Measurements from ENCODE around the gene SPACA7.
A peak's percentile ranks its signal among the peaks of the same experiment; 100 is the strongest.

SPACA7 gene, protein sequence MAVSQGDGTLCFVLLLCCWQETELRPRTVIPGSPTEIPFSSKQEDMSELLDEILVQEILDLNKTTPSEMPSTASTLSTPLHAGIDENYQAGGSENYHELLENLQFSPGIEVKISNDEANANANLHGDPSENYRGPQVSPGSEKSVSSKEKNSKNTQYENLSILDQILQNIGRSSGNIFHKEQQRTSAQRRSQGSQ

DNA sequence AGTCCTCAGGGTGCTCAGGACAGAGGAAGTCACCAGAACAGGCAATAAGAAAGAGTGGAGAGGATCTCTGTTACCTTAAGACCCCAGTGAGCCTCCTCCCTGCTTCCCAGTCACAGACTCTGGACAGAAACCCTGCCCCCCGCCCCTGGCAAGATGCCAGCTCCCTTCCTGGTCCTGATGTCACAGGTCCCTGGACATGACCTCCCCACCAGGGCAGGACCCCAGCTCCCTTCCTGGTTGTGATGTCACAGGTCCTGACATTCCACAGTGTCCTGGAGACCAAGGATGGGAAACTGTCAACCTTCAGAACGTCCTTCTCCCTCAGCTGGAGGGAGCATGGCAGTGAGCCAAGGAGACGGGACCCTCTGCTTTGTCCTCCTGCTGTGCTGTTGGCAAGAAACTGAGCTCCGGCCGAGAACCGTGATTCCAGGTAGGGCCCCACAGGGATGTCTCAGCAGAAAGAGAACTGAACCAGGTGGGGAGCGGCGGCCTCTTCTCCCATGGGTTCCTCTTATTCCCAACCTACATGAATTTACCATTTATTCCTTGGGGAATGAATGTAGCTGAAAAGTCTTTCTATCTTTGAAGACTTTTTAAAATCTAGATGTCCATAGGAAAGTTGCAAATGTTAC, at the start of gene SPACA7:
Gene SPACA7 (plus strand): TSS at position 306 of the 632 bp plus-strand sequence. CDS start 31 bp downstream, at position 337.
- no peak for DNase-seq

DNA sequence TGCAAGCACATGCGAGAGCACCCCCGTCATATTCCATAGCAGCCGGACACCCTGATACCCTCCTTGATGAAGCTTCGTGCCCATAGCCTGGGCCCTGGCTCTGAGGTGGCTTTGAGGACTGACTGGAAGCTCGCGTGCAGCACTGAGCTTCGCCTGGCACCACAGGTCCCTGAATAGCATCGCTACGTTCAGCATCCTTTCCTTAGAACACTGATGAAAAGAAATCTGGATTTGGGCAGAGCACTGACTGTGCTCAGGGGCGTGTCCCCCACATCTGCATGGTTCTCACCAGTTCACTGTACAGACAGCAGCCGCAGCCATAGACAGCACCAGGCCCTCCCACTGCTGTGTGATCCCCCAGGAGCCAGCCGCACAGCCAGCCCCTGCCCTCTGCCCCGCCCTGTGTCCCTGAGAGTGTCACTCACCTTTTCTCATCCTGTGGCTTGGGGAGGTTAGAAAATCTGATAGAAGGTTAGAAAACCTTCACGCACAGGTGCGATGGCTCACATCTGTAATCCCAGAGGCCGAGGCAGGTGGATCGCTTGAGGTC, 49.3 kb upstream of the SPACA7 start:
- no peak for DNase-seq

DNA sequence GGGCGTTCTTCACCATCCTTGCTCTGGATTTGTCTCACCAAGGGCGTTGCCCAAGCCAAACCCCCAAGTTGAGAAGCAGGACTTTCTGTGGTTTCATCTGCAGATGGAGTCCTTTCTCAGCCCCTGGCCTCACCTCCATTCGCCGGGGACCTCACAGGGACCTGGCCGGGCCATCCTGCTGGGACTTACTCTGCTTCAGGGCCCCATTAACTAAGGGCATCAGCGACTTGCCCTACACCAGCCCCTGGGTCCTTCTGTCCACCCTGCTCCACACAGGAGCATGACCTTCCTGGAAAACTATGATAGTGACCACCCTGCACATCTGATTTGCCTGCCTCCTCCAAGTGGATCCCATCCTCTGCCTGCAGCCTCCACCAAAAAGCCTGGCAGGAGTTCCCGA, 47.2 kb upstream of the SPACA7 start:
- no peak for DNase-seq

DNA sequence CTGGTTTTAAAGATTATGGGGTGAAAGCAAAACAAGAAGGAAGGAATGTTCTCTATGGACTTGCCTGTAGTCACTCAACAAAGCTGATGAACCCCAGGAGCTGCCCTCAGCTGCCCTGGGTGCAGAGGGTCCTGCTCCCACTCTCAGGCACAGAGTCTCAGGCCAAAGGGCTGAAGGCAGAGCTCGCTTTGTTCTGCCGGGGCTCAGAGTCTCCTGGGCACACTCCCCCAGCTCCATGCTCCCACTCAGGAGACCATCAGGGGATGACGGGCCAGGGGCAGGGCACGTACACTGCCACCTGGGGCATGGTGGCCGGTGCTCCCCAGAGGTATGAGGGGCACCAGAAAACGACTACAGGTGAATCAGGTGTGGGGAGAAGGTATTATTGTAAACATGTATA, 46.8 kb upstream of the SPACA7 start:
- no peak for DNase-seq

DNA sequence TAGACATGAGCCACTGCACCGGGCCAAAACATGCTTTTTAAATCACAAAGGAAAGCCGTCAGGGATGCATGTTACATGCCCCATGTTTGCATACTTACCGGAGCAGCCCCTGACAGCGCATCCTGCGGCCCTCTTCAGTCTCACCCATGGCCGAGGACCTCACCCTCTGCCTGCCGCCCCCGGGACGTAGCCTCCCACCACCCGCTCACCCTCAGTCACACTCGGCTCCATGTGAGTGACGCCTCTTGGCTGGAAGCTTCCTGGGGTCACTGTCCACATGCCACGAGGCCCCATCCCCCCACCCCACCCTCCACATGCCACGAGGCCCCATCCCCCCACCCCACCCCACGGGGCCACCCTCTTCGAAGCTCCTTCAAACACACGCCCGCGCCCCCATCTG, 46.1 kb upstream of the SPACA7 start:
- DNase-seq = no peak

DNA sequence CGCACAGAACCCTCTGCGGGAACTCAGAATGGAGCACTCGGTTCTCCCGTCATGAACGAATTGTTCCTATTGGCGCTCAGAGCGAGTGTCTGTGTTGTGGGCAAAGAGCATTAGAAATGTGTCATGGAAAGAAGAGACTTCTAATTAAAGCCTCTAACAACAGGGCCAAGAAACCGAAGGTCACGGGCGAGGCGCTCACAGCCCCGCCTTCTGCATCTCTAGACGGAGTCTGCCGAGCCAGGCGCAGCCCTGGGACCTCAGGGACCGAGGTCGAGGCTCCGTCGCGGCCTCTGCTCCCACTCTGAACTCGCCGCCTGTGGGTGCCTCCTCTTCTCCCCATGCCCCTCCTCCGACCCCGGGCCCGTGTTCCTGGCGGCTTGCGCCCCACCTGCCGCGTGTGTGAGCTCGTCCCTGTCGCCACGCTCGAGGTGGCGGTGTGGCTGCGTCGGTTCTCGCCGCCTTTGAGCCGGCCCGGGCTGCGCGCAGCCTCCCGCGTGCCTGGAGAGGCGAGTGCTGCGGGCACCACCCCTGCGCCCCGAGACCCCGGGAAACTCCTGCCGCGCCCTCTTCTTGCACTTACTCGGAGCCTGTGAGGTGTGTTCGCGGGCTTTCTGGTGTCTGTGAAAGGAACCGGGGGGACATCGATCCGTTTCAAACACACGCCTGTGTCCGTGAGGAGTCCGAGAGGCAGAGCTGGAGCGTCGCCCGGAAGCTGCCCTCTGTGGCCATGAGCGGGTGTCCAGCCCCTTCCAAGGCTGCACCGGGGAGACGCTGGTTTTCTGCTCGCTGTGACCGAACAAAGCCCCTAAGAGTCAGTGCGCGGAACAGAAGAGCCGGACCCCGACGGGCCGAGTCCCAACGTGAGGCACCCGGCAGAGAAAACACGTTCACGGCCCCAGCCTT, 45.4 kb upstream of the SPACA7 start:
- DNase-seq = no peak

DNA sequence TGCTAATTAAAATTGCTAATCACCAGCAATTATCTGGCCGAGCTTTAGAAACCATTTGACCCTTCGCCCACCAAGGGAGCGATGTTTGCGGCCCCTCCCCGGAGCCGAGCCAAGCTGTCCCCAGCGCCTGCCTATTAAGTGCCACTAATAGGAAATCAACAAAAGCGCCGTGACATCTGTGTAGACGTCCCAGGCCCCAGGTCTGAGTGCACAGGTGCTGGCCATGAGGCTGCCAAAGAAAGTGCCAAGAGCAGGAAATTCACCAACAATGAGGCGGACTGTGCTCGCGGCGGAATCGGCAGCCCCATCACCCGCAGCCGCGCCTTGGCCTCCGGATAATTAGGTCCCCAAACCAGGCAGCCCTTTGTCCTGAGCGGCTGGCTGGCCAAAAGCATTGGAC, 44.5 kb upstream of the SPACA7 start:
- DNase-seq = no peak

DNA sequence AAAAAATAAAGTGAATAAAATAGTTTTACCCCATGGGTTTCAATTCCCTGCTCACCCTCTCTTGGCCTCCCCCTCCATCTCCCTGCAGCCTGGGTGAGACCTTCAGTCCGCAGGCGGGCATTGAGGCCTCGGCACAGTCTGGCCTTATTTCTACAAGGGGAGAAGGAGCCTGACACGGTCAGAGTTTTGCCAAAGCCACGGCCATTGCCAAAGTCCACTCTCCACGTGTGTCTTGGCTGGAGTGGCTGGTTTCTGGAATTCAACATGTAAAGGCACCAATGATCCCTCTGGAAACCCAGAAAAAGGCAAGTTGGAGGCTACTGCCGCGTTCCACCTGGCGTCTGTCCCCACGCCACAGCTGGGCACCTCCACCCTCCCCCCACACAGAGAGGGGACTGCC, 43.4 kb upstream of the SPACA7 start:
- DNase-seq = no peak

DNA sequence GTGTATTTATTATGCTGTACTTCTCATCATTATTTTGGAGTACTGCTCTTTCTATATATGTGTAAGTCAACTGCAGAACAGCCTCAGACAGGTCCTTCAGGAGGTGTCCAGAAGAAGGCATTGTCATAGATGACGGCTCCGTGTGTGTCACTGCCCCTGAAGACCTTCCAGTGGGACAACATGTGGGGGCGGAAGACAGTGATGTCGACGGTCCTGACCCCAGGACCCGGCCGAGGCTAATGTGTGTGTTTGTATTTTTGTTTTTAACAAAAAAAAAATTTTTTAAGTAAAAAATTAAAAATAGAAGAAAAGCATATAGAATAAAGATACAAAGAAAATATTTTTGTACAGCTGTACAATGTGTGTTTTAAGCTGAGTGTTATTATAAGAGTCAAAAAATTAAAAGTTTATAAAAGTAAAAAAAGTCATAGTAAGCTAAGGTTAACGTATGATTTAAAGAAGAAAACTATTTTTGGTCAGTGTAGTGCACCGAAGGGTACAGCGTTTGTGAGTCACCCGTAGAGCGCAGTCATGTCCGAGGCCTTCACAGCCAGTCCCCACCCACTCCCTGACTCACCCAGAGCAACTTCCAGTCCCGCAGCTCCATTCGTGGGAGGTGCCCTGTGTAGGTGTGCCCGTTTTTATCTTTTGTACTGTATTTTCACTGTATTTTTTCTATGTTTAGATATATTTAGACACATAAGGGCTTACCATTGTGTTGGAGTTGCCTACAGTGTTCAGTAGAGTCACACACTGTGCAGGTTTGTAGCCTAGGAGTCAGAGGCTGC, 42.2 kb upstream of the SPACA7 start:
- DNase-seq = no peak

DNA sequence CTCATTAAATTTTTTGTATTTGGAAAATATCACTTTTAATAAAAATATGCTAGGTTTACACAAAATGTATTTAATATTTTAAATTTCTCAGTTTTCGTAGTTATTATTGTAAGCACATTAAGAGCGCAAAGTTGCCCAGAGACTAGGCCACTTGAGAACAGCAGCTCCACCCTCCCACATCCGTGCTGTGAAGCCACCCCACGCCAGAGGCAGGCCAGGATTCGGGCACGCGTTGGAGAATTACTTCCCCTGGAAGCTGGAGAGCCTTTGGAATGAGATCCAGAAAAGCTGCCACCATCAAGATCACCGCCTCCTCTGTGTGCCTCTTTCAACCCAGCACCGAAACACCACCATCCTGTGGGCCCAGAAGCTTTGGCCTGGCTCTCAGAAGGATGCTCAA, 41.0 kb upstream of the SPACA7 start:
- DNase-seq = no peak

DNA sequence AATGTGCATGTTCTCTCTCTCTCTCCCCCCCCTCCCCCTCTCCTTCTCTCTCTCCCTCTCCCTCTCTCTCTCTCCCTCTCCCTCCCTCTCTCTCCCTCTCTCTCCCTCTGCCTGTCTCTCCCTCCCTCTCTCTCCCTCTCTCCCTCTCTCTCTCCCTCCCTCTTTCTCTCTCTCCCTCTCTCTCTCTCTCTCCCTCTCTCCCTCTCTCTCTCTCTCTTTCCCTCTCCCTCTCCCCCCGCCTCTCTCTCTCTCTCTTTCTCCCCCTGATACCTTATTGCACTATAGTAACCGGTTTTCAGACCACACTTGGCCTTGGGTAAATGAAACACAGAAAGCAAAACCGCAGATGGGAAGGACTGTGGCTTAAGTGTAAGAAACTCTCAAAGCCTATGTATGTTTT, 34.7 kb upstream of the SPACA7 start:
- no peak for DNase-seq

DNA sequence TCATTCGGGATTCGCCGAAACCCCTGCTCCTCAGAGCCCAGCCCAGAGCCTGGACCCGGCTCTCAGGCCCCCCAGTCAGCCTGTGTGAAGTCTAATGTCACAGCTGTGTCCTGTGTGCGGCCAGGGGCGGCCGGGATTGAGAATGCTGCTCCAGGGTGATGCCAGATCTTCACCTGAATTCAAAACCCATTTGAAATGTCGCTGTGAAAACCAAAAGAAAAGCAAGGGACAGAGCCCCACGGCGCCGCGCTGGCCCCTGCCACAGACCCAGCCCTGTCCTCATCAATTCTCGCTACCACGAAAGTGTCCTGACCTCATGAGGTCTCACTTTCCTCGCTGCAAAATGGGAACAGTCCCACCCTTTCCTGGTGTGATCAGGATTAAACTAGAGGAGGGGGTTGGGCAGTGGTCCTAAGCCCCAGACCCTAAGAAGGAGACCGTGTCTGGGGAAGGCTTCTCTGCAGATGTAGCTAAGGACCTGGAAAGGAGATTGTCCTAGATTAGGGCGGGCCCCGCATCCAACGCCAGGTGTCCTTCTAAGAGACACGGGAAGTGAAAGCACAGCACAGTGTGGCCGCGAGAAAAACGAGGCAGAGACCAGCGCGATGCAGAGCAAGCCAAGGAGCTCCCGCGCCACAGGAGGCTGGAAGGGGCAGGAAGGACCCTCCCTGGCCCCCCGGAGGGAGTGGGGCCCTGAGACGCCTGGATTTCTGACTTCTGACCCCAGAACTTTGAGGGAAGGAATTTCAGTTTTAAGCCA, 34.0 kb upstream of the SPACA7 start:
- no peak for DNase-seq

DNA sequence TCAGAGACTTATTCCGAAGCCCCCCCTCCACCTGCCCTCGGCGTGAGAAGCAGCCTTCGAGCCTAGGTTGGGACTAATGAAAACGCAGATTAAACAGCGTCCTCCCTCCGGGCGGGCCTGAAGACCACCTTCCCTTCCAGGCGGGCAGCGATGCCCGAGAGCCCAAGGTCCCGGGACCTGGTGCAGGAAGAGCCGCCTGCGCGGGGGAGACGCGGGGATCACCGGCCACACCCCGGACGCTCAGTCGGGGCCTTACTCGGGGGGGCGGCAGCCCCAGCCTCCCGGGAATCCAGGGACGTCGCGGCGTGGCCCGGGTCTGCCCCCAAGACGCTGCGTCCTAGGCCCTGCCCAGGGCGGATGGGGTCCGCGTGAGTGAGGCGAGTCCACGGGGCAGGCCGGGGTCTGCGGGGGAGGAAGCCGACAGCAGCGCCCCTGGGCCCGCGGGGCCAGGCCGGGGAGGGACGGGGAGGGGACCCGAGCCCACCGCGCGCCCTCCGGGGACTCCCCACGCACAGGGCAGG, 33.3 kb upstream of the SPACA7 start:
- no peak for DNase-seq

DNA sequence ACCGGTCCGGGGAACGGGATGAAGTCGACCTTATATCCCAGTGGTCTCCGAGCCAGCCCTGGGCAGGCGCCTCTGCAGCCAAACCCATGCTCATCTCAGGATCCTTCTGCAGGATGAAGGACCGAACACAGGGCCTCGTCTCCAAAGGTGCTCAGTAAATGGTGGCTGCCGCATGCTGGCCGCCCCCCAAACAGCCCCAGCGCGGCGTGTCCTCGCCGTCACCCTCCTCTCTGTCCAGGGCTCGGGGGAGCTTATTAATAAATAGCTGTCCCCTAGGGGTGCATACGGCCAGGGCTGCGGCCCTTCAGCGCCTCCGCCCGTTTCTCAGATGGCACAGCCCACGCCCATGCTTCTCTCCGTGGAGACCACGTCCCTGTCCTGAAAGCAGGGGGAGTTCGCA, 32.6 kb upstream of the SPACA7 start:
- DNase-seq = no peak

DNA sequence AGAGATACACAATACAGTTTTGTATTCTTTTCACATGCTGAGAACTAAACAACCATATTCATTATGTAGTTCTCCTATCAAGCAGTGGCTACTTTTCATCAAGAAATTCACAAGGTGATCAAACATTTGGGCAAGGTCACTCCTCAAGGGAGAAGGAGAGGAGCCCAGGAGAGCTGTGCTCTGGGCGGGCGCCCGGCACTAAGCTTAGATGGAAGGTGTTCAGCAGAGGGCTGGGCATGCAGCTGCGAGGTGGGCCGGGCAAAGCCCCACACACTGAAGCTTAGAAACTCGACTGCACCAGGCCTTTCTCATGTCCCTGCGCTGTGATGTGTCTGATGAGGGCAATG, 30.4 kb upstream of the SPACA7 start:
- no peak for DNase-seq

DNA sequence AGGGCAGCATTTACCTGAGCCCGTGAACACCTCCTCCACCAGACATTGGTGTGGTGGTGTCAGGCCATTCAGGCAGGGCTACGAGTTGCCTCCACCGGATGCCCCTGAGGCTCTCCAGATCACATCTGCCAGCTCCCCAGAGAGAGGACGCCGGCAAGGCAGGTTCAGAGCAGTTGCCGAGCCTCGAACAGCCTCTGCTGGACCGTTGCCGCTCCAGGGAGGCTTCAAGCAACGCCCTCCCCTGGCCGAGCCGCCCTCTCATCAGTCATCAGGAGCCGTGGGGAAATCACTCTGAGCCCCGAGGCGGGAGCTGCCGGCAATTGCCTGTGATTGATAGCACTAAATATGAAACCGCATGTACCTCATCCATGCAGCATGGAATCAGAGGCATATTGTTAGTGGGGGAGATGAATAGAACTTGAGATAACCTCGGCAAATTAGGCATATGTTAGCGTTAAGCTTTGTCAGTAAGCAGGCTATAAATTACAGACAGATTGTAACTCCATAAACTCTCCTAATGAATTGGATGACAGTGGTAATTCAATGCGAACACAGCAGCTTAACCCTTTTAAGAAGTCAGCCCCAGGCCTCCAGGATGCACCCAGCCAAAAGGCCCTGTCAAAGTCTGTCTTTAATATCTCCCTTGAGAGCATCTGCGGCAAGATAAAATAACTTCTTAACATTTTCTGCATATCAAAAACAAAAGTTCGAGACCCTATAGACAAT, 29.8 kb upstream of the SPACA7 start:
- DNase-seq = peak; percentile 84

DNA sequence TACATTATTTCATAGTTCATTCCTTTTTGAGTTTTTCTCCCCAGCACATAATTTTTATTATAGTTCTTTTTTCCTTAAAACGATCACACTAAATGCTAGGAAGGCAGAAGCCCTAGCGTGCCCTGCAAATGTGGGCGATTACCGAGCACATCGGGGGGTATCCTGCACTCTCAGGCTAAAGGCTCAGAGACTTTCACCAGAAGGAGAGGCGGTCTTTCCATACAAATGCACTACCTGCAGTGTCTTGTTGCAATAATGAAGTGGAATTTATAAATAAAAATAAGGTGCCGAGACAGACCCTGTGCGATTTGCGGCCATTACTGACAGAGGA, 29.3 kb upstream of the SPACA7 start:
- DNase-seq = no peak

DNA sequence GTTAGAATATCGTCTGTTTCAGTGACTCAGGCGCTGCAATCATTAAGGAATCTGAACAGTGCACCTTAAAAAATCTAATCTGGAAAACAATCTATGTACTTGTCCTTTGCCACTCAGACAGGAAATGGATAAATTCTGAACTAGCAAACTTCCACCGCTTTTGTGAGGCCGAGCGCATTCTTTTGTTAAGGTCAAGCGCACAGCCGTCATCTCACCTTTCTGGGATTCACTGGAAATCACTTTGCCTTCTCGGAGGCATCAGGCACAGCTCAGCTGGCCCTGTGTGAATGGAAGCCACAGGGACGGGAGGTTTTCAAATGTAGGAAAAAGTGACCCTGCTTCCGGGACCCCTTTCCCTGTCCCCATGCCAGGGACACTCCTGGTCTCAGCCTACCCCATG, 28.2 kb upstream of the SPACA7 start:
- no peak for DNase-seq

DNA sequence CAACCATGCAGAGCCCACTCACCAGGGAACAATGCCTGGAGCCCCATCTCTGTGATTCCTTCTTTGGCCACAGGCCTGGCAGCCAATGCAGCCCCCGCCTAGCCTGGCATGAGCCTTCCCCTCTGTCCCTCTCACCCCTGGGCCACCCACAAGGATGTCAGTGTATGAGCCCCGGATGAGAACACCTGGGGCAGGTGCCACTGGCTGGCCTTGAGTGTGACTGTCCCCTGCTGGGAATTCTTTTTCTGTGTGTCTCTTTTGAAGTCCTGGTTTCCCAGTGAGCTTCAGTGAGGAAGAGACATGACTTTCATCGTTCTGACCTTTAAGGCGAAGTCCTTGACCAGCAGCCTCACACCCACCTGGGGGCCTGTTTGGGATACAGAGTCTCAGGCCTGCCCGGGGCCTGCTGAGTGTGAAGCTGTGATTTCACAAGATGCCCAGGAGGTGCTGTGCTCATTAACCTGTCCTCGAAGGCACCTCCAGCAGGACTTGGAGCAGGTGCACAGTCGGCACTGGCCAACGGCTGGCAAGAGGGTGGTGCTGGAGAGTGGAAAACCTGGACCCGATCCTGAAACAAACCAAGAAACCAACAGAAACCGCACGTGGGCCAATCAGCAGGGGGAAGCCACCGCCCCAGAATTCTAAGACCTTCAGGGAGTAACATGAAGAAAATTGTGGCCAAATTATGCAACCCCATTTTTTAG, 27.4 kb upstream of the SPACA7 start:
- no peak for DNase-seq

DNA sequence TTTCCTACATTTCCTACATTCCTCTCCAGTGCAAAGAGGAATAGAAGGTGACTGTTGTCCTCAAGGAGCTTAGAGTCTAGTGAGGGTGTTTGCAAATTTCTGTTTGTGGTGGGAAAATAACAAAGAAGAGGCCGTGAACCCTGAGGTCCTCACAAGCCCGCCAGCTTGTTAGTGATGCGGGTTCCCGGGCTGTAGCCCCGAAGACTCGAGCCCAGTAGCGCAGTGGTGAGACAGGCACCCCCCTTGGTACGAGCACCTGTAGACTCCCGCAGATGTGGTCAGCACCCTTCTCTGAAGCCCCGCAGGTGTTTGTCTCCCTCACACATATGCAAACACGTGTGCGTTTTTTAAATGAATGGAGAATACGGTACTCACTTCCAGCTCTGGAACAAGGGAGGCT, 26.5 kb upstream of the SPACA7 start:
- no peak for DNase-seq

DNA sequence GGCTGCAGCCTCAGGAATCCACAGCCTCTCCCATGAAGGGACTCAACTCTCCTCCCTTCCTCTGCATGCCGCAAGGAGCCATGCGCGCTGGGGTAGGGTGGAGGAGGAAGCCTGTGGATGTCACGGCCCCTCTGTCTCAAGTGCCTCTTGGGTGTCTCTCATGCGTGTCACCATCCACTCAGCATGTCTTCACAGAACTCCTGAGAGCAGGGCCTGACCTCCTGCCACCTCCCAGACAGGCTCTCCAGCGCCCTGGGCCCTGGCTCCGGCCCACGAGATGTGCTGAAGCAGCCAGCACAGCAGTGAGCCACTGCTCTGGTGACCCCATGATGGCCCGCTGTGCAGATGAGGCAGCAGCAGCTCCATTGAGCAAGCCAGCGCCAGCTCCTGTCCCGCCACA, 25.9 kb upstream of the SPACA7 start:
- DNase-seq = no peak
